Vagina (tissue), 2 donors: ENCODE results near the gene TTC28. TPM values are rescaled to one million over a fixed set of nuclear protein-coding genes. Genes with fewer than 3 reads are reported as not detected.
A peak's percentile ranks its signal among the peaks of the same experiment; 100 is the strongest.

Experiments used
- DNase-seq, 2 donors: peaks; one replicate each; pipeline ENCODE4 v3.0.0-alpha.2; 2017; ENCODE audit errors: extremely low spot score in 2 of 2
- H3K27ac ChIP-seq: fragments of 200-600 bp; sonication (generic); one replicate; pipeline ENCODE4 v1.5.1; 2019
- H3K27me3 ChIP-seq: fragments of 200-600 bp; sonication (generic); one replicate; pipeline ENCODE4 v1.5.1; 2019
- H3K36me3 ChIP-seq, 2 donors: fragments of 200-600 bp; sonication (generic); one replicate each; pipeline ENCODE4 v1.5.1; 2017 to 2019
- H3K4me1 ChIP-seq: fragments of 200-600 bp; sonication (generic); one replicate; pipeline ENCODE4 v1.5.1; 2019
- H3K4me3 ChIP-seq, 2 donors: fragments of 200-600 bp; sonication (generic); 1 replicate in 1 of 2; 2 replicates in 1 of 2; pipeline ENCODE4 v1.5.1; 2016 to 2019
- H3K9me3 ChIP-seq: fragments of 200-600 bp; sonication (generic); one replicate; pipeline ENCODE4 v1.5.1; 2019
- POLR2A ChIP-seq, 2 donors: fragments of 450-650 bp; IDR thresholded peaks; one replicate each; pipeline ENCODE4 v1.6.1; 2017; ENCODE audit warnings: antibody characterized with exemption in 2 of 2, mild to moderate bottlenecking in 2 of 2, moderate library complexity in 2 of 2
- POLR2AphosphoS5 ChIP-seq, 2 donors: sonication (generic); formaldehyde crosslinking; IDR thresholded peaks; one replicate each; pipeline ENCODE4 v1.9.0; 2017; ENCODE audit warnings: antibody characterized with exemption in 2 of 2, mild to moderate bottlenecking in 2 of 2, low read depth in 1 of 2; ENCODE audit not compliant: insufficient read depth in 1 of 2
- intact Hi-C: fragments of 100-400 bp; cut with DNase I; formaldehyde crosslinking; loops from one replicate; pipeline ENCODE4 v1.15.1; 2023
- total RNA-seq: library from RNA; depleted of rRNA; stranded (reverse); fragments of >200 nt; gene quantifications from one replicate; pipeline ENCODE4 v1.2.3, GENCODE V29; 2016
- TF ChIP-seq, protein P1 (sequence below), 3 experiments: fragments of 450-650 bp in 2 of 3; fragments of 200-600 bp in 1 of 3; sonication (generic) in 1 of 3; IDR thresholded peaks; one replicate each; pipeline ENCODE4 v1.5.1; 2017 to 2019; ENCODE audit warnings: antibody characterized with exemption in 3 of 3, mild to moderate bottlenecking in 2 of 3, moderate library complexity in 2 of 3

The TTC28 gene
- total RNA-seq, 1 donor from 2014 or later, result 41.7 TPM

DNA sequence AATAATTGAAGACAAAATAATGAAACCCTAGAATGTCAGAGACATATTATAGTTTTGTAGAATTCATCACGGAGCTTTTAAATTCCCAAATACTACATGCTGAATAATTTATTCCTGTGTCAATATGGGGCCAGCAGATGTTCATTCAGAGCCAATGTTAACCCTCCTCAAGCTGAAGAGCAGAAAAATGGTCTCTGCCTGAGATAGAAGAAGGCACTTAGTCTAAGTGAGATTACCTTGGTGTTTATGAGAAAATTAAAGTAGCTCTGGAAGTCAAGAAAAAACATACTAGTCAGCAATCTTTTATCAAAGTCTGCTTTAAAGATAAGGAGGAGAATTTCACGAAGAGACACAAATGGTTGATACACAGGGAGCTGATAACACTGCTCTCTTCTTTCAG is 328.2 kb downstream of the TTC28 start:
- Histone ChIP-seq H3K27ac (no peak overlapping the region), H3K36me3 (no peaks in the 10 kb centered on the region), H3K4me1 (no peaks in the 10 kb centered on the region), H3K9me3 (no peaks in the 10 kb centered on the region), H3K4me3 (no peak overlapping the region), H3K27me3 (no peaks in the 10 kb centered on the region)
- intact Hi-C loops, result no loop called here
- TF ChIP-seq POLR2AphosphoS5 (IDR thresholded peaks at IDR 0.05; ENCODE audit: insufficient read depth in 1 of 2, low read depth in 1 of 2) (no peak), POLR2A (IDR thresholded peaks at IDR 0.05) (no peak)
- TF ChIP-seq, protein P1, sequence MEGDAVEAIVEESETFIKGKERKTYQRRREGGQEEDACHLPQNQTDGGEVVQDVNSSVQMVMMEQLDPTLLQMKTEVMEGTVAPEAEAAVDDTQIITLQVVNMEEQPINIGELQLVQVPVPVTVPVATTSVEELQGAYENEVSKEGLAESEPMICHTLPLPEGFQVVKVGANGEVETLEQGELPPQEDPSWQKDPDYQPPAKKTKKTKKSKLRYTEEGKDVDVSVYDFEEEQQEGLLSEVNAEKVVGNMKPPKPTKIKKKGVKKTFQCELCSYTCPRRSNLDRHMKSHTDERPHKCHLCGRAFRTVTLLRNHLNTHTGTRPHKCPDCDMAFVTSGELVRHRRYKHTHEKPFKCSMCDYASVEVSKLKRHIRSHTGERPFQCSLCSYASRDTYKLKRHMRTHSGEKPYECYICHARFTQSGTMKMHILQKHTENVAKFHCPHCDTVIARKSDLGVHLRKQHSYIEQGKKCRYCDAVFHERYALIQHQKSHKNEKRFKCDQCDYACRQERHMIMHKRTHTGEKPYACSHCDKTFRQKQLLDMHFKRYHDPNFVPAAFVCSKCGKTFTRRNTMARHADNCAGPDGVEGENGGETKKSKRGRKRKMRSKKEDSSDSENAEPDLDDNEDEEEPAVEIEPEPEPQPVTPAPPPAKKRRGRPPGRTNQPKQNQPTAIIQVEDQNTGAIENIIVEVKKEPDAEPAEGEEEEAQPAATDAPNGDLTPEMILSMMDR (IDR thresholded peaks at IDR 0.05), result no peak
- no peak for DNase-seq

DNA sequence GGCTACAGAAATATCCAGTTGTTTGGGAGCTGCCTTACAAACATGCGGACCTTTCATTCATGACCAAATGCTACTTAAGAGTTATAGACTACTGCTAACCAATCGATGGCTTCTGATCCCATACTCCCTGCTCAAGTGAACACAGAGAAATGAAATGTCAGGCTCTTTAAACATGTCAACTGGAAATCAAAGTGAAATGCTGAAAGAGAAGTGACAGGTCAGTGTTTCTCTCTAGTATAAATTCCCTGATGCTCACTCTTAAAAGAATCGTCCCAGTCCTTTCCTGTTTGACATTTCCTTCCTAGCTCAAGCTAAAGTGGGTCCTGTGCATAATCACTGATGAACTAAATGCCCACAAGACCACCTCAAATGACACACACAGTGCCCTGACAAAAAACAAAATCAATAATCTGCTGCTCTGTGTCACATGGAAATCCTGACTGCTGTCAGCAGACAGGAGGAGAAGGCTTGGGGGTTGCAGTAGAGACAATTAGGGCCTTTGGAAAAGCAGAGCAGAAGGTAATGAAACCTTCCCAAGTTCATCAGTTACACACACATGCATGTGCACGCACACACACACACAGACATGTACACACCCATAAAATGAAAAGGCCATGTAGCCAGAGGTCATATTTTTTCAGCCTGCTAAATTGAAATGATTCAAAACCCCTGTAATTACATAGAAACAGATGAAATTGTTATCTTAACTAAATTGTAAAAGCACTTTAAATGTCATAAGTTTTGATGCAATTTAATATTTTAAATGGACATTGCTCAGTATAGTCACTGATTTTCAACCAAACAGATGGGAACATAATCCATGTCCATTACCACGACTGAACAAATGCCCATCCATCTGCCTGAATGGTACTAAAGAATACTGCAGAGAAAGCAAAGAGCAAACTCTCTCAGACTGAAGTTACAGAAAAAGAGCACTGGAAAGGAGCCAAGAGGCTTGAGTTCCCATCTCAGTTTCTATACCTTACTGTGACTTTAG is 330.7 kb downstream of the TTC28 start:
- Histone ChIP-seq H3K4me3 (no peak overlapping the region), H3K27ac (no peak overlapping the region), H3K36me3 (no peaks in the 10 kb centered on the region), H3K9me3 (no peaks in the 10 kb centered on the region), H3K4me1 (peaks cover 15% of the 10 kb centered on the region), H3K27me3 (no peaks in the 10 kb centered on the region)
- no peak for TF ChIP-seq POLR2AphosphoS5 (IDR thresholded peaks at IDR 0.05; ENCODE audit: insufficient read depth in 1 of 2, low read depth in 1 of 2)
- TF ChIP-seq, protein P1 (IDR thresholded peaks at IDR 0.05), result no peak
- TF ChIP-seq POLR2A (IDR thresholded peaks at IDR 0.05), result no peak
- DNase-seq, result no peak
- intact Hi-C loops, result no loop called here

DNA sequence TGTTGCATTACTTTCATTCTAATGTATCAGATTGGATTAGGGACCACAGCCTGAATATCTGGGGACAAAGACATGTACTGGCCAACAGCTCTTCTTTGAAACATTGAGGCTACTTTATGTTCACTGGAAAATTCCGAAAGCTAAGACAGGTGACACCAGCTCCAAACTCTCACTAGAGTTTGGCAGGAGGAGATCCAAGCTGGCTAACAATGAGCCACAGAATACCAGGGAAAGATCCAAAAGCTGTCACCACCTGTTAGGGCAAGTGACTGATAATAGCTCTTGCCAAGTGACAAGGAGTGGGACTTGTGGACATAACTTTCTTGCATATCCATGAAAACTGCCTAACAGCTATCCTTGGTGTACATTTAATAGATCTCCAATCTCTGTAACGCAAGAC is 333.3 kb downstream of the TTC28 start:
- Histone ChIP-seq H3K9me3 (no peaks in the 10 kb centered on the region), H3K4me1 (peaks cover 19% of the 10 kb centered on the region), H3K36me3 (no peaks in the 10 kb centered on the region), H3K27me3 (no peaks in the 10 kb centered on the region), H3K27ac (no peak overlapping the region), H3K4me3 (no peak overlapping the region)
- DNase-seq, result no peak
- intact Hi-C loops, result no loop called here
- TF ChIP-seq POLR2AphosphoS5 (IDR thresholded peaks at IDR 0.05; ENCODE audit: insufficient read depth in 1 of 2, low read depth in 1 of 2), result no peak
- no peak for TF ChIP-seq POLR2A (IDR thresholded peaks at IDR 0.05)
- TF ChIP-seq, protein P1 (IDR thresholded peaks at IDR 0.05), result no peak

DNA sequence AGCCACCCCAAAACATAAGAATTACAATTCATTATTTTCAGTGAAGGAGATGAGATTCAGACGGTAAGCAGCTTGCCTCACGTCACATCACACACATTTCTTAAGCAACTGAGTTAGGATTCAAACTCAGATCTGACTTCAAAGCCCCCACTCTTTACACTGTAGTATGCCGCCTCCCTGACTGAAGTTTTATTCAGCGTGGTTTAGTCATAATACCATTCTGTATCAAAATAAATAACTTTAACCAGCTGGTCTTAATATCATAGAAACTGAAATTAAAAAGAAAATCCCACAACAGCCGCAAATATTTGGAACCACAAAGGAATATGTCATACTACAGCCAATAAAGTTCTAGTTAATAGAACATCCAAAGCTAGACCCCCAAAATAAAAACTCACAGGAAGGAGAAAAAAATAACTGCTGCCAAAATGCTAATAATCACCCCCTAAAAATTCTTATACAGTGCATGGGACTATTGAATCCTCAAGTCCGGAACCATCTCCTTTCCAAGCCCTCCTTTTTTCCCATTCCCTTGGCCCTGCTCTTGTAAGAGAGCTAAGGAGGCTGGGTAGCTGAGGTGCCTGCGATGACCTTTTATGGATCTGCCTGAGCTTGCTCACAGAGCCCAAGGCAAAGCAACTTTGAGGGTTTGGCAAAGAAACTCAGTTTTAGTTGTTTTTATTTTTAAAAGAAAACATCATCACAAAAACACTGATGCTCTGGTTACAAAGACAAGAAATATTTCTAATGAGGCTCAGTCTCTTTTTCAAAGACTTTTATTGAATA is 334.5 kb downstream of the TTC28 start:
- no peaks in the 10 kb centered on the region for H3K36me3 ChIP-seq
- TF ChIP-seq POLR2AphosphoS5 (IDR thresholded peaks at IDR 0.05; ENCODE audit: insufficient read depth in 1 of 2, low read depth in 1 of 2) (no peak), POLR2A (IDR thresholded peaks at IDR 0.05) (no peak)
- TF ChIP-seq, protein P1 (IDR thresholded peaks at IDR 0.05), result no peak
- no peaks in the 10 kb centered on the region for H3K27me3 ChIP-seq
- H3K27ac ChIP-seq, result peak overlapping the region; percentile 37
- H3K4me3 ChIP-seq, result no peak overlapping the region
- intact Hi-C loops, result no loop called here
- no peaks in the 10 kb centered on the region for H3K9me3 ChIP-seq
- no peak for DNase-seq
- peaks cover 23% of the 10 kb centered on the region for H3K4me1 ChIP-seq
